GM23248 (cell line): ENCODE data around the gene IQGAP1.

ENCODE experiments used
- EZH2 ChIP-seq: fragments of 200-600 bp; sonication (generic); IDR thresholded peaks from 2 replicates; pipeline ENCODE4 v1.6.1; 2018; ENCODE audit warnings: antibody characterized with exemption, mild to moderate bottlenecking; ENCODE audit not compliant: insufficient read depth, poor library complexity, severe bottlenecking
- EZH2phosphoT487 ChIP-seq: fragments of 200-600 bp; sonication (generic); IDR thresholded peaks from 2 replicates; pipeline ENCODE4 v1.6.1; 2018; ENCODE audit warnings: antibody characterized with exemption, moderate library complexity, mild to moderate bottlenecking, low read depth; ENCODE audit not compliant: insufficient read depth

DNA sequence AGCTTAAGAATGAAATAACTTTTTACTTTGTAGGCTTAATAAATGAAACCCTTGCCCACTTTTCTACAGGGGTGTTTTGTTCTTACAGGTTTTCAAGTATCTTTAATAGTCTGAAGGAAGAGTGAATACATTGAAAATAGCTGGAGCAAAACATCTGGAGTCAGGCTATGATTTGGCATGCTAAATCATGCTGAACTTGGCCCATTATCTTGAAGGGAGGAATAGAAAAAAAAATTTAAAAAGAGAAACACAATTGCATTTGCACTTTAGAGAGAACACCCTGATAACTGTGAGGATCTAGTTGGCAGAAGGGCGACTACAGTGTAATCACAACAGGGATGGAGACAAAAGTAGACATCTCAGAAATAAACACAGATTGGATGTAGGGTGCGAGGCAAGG lies 1.8 kb upstream of the IQGAP1 start:
- TF ChIP-seq EZH2 (no peak), EZH2phosphoT487 (no peak)
